Measurements from ENCODE around the gene PTPRG. TPM values are rescaled to one million over a fixed set of nuclear protein-coding genes. Genes with fewer than 3 reads are reported as not detected.

Gene PTPRG
- total RNA-seq, 2 donors from 2014 or later = 33.9 to 39.2 TPM

DNA sequence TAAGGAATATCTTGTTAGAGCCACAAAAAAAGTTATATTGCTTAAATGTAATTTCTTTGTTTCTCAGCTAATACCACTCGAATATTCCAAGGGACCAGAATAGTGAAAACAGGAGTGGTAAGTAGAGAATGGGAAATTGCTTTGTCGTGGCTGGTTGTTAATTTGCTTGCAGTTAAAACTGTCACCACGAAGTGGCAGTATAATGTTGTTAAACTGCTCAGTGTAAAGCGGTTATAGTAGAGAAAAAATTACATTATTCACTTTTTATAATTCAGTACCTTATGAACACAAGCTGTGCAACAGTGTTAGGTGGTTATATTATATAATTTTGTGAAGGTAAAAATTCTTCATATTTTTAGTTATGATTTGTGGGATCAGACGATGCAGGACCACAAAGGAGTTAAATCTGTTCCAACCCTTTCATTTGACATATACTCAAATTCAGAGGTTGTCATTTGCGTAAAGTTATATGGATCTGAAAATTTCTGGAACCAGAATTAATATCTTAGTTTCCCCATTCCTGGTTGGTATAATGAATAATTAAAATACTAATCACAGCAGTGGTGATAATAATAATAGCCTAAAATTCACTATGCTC, 640.2 kb downstream of the PTPRG start:
- peaks cover 16% of the 10 kb centered on the region for H3K36me3 ChIP-seq
- TF ChIP-seq, protein P1, sequence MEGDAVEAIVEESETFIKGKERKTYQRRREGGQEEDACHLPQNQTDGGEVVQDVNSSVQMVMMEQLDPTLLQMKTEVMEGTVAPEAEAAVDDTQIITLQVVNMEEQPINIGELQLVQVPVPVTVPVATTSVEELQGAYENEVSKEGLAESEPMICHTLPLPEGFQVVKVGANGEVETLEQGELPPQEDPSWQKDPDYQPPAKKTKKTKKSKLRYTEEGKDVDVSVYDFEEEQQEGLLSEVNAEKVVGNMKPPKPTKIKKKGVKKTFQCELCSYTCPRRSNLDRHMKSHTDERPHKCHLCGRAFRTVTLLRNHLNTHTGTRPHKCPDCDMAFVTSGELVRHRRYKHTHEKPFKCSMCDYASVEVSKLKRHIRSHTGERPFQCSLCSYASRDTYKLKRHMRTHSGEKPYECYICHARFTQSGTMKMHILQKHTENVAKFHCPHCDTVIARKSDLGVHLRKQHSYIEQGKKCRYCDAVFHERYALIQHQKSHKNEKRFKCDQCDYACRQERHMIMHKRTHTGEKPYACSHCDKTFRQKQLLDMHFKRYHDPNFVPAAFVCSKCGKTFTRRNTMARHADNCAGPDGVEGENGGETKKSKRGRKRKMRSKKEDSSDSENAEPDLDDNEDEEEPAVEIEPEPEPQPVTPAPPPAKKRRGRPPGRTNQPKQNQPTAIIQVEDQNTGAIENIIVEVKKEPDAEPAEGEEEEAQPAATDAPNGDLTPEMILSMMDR (IDR thresholded peaks at IDR 0.05) = peak; percentile 30 to 66
- H3K27ac ChIP-seq = no peak overlapping the region
- H3K4me1 ChIP-seq = no peaks in the 10 kb centered on the region
- H3K27me3 ChIP-seq = no peaks in the 10 kb centered on the region
- no peaks in the 10 kb centered on the region for H3K9me3 ChIP-seq
- DNase-seq (ENCODE audit: low spot score) = no peak
- no peak overlapping the region for H3K4me3 ChIP-seq

DNA sequence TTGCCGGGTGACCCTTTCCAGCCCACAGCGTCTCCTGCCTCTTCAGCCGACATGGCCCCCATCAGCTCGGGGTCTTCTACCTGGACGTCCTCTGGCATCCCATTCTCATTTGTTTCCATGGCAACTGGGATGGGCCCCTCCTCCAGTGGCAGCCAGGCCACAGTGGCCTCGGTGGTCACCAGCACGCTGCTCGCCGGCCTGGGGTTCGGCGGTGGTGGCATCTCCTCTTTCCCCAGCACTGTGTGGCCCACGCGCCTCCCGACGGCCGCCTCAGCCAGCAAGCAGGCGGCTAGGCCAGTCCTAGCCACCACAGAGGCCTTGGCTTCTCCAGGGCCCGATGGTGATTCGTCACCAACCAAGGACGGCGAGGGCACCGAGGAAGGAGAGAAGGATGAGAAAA, 641.8 kb downstream of the PTPRG start:
- H3K27ac ChIP-seq = no peak overlapping the region
- H3K36me3 ChIP-seq = peaks cover 11% of the 10 kb centered on the region
- no peaks in the 10 kb centered on the region for H3K9me3 ChIP-seq
- H3K4me3 ChIP-seq = no peak overlapping the region
- no peaks in the 10 kb centered on the region for H3K27me3 ChIP-seq
- no peak for DNase-seq (ENCODE audit: low spot score)
- TF ChIP-seq, protein P1 (IDR thresholded peaks at IDR 0.05) = no peak
- H3K4me1 ChIP-seq = no peaks in the 10 kb centered on the region

DNA sequence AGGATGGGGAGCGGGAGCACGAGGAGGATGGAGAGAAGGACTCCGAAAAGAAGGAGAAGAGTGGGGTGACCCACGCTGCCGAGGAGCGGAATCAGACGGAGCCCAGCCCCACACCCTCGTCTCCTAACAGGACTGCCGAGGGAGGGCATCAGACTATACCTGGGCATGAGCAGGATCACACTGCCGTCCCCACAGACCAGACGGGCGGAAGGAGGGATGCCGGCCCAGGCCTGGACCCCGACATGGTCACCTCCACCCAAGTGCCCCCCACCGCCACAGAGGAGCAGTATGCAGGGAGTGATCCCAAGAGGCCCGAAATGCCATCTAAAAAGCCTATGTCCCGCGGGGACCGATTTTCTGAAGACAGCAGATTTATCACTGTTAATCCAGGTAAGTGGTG, 642.2 kb downstream of the PTPRG start:
- no peak overlapping the region for H3K27ac ChIP-seq
- H3K4me3 ChIP-seq = no peak overlapping the region
- no peak for DNase-seq (ENCODE audit: low spot score)
- H3K36me3 ChIP-seq = peaks cover 11% of the 10 kb centered on the region
- H3K9me3 ChIP-seq = no peaks in the 10 kb centered on the region
- H3K4me1 ChIP-seq = no peaks in the 10 kb centered on the region
- H3K27me3 ChIP-seq = no peaks in the 10 kb centered on the region
- TF ChIP-seq, protein P1 (IDR thresholded peaks at IDR 0.05) = no peak

DNA sequence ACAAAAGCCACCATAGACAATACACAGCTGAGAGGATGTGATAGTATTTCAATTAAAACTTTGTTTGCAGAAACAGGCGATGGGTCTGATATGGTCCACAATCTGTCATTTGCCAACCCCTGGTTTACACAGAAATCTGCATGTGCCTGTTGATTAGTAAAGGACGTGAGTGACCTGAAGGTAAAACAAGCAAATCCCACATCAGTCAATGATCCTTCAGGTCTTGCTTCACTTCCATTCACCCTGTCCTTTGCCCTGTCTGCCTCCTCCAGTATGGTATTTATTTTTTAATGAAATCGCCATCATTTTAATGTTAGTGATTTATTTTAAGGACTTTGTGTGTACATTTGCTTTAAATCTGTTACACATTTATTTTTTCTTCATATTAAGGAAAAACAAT, 645.8 kb downstream of the PTPRG start:
- Histone ChIP-seq H3K36me3 (peaks cover 11% of the 10 kb centered on the region), H3K27ac (no peak overlapping the region), H3K4me1 (no peaks in the 10 kb centered on the region), H3K4me3 (no peak overlapping the region), H3K9me3 (no peaks in the 10 kb centered on the region), H3K27me3 (no peaks in the 10 kb centered on the region)
- DNase-seq (ENCODE audit: low spot score) = no peak
- TF ChIP-seq, protein P1 (IDR thresholded peaks at IDR 0.05) = no peak

DNA sequence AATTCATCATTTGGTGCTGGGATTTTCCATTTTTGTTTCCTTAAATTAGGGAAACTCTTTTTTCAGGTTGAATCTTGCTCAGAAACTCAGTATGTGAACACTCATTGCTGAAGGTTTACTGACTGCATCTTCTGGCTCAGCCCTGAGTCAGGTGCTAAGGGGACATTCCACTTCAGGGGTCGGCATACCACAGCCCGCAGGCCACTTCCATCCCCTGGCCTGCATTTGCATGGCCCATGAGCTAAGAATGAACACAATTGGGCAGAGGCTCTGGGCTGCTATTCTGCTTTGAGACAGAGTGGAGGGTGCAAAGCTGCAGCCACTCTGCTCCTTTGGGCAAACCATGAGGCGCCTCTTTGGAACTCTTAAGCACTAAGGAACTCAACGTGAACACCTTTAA, 647.0 kb downstream of the PTPRG start:
- Histone ChIP-seq H3K9me3 (no peaks in the 10 kb centered on the region), H3K4me1 (no peaks in the 10 kb centered on the region), H3K4me3 (no peak overlapping the region), H3K27ac (no peak overlapping the region), H3K27me3 (no peaks in the 10 kb centered on the region), H3K36me3 (peaks cover 6% of the 10 kb centered on the region)
- no peak for DNase-seq (ENCODE audit: low spot score)
- TF ChIP-seq, protein P1 (IDR thresholded peaks at IDR 0.05) = no peak

DNA sequence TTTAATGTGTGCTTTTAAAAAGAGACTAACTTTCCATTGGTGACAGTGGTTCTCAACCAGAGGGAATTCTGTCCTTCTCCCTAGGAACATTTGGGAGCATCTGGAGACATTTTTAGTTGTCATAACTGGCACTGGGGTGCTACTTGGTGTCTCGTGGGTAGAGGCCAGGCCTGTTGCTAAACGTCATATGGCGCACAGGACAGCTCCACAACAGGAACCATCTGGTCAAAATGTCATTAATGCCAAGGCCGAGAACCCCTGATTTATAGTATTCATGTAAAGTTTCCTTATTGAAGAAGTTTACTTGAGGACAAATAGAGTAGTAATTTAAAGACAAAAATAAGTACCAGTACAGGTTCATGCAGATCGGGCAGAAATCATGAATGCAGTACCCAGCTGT, 647.7 kb downstream of the PTPRG start:
- H3K27me3 ChIP-seq = no peaks in the 10 kb centered on the region
- H3K4me1 ChIP-seq = no peaks in the 10 kb centered on the region
- no peaks in the 10 kb centered on the region for H3K9me3 ChIP-seq
- no peaks in the 10 kb centered on the region for H3K36me3 ChIP-seq
- H3K27ac ChIP-seq = no peak overlapping the region
- no peak for DNase-seq (ENCODE audit: low spot score)
- H3K4me3 ChIP-seq = no peak overlapping the region
- TF ChIP-seq, protein P1 (IDR thresholded peaks at IDR 0.05) = no peak
